ENCODE measurements around the gene SLCO1C1.

- TF ChIP-seq CTCF (IDR thresholded peaks at IDR 0.05; ENCODE audit: insufficient read depth, low read length) = no peak
- TF ChIP-seq POLR2AphosphoS5 (IDR thresholded peaks at IDR 0.05; ENCODE audit: low read depth) = no peak
These were observed 36.1 kb downstream of the SLCO1C1 start for GRCh38 chr12:20731274-20731673.
